AG09309 (cell line): Measurements from ENCODE around the gene CD36.

Experiments
- DNase-seq: peaks from one replicate; pipeline ENCODE4 v3.0.0-alpha.2; 2010; ENCODE audit warnings: low read depth
- H3K4me3 ChIP-seq: 2 replicates; pipeline ENCODE4 v1.5.1; 2011; ENCODE audit warnings: mild to moderate bottlenecking, low read depth, low read length, moderate library complexity; ENCODE audit not compliant: control insufficient read depth
- TF ChIP-seq, protein P1 (sequence below): IDR thresholded peaks from 2 replicates; pipeline ENCODE4 v1.5.1; 2011; ENCODE audit warnings: mild to moderate bottlenecking, low read depth, low read length, inconsistent platforms; ENCODE audit not compliant: insufficient read depth, control insufficient read depth; ENCODE audit errors: missing control alignments

CD36 gene

DNA sequence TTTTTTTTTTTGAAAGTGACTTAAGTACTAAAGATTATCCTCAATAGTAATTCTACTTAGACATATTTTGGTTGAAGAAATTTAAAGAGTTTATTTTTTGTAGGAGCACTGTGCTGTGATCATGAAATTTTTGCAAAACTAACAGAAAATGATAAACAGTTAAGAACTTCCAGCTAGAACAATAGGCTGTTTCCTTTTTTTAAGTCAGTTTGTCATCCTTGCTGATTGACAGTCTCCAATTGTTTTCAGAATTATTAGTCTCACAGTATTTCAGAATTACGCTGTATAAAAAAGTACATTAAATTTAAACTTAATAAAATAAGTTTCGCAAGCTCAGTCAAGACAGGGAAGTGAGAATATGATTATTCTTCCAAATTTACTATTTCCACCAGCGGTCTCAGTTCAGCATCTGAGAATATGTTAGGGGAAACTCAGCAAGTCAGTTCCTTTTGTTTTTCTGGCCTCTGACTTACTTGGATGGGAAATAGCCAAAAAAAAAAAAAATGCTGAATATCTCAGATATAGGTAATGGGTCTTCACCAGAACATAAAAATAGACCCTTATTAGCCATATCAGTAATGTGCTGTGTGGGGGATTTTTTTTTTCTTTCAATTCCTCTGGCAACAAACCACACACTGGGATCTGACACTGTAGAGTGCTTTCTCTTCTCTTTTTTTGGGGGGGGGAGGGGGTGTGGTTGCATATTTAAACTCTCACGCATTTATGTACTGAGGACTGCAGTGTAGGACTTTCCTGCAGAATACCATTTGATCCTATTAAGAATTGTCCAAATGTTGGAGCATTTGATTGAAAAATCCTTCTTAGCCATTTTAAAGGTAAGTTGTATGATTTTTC, at the start of gene CD36:
TSS of gene CD36 (plus strand) at position 732 of the 855 bp plus-strand sequence. CDS start 8,099 bp downstream, outside the sequence.
- TF ChIP-seq, protein P1, sequence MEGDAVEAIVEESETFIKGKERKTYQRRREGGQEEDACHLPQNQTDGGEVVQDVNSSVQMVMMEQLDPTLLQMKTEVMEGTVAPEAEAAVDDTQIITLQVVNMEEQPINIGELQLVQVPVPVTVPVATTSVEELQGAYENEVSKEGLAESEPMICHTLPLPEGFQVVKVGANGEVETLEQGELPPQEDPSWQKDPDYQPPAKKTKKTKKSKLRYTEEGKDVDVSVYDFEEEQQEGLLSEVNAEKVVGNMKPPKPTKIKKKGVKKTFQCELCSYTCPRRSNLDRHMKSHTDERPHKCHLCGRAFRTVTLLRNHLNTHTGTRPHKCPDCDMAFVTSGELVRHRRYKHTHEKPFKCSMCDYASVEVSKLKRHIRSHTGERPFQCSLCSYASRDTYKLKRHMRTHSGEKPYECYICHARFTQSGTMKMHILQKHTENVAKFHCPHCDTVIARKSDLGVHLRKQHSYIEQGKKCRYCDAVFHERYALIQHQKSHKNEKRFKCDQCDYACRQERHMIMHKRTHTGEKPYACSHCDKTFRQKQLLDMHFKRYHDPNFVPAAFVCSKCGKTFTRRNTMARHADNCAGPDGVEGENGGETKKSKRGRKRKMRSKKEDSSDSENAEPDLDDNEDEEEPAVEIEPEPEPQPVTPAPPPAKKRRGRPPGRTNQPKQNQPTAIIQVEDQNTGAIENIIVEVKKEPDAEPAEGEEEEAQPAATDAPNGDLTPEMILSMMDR: no peak
- DNase-seq: no peak
- no peak within 1 kb of the TSS for H3K4me3 ChIP-seq

DNA sequence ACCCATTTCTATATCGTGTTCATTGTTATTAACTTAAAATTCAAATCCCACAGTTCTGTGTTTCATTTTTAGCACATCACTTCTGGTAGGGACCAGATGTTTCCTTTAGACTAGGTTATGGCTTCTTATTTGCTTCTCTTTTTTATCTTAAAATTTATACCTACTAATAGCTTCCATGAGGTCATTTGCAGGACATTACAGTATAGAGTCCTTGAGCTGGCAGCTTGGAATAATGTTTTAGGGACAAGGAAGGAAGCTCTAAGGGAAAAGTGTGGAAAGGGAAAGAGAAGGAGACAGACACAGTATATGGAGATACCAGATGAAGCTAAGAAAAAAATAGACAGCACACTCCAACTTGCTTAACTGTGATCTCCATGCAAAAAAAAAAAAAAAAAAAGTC, 48.8 kb upstream of the CD36 start:
- DNase-seq: no peak
- no peak overlapping the region for H3K4me3 ChIP-seq
- TF ChIP-seq, protein P1: no peak

DNA sequence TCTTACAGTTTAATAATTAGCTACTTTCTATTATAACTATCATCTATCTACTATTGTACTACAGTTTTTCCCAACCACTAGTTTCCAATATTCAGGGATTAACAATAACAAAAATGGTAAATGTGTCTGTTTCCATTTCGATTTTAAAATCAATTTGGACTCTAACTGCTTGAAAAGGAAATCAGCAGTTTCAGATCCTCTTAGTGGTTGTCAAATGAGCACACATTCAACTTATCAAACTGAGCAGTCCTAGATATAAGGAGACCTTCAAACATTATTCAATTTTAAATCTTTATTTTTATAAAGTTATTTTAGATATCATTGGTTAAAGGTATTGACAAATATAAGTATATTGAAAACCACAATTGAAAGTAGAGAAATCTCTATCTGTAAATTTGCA, 46.8 kb upstream of the CD36 start:
- no peak for DNase-seq
- no peak overlapping the region for H3K4me3 ChIP-seq
- TF ChIP-seq, protein P1: no peak

- TF ChIP-seq, protein P1: no peak
- DNase-seq: no peak
- no peak overlapping the region for H3K4me3 ChIP-seq
These were observed 44.4 kb upstream of the CD36 start for GRCh38 chr7:80593869-80594586.

GRCh38 chr7:80596933-80597517, 41.4 kb upstream of the CD36 start:
- DNase-seq: no peak
- H3K4me3 ChIP-seq: no peak overlapping the region
- TF ChIP-seq, protein P1: no peak

GRCh38 chr7:80597875-80598274, 40.6 kb upstream of the CD36 start:
- TF ChIP-seq, protein P1: no peak
- no peak overlapping the region for H3K4me3 ChIP-seq

More at GRCh38 chr7:80597875-80598274, 40.6 kb upstream of the CD36 start:
- no peak for DNase-seq
